Keratinocyte (primary cell): ENCODE data around the gene EHBP1.
A peak's percentile ranks its signal among the peaks of the same experiment; 100 is the strongest.

ENCODE experiments used
- EZH2 ChIP-seq: IDR thresholded peaks from one replicate; pipeline ENCODE4 v1.6.1; 2012; ENCODE audit warnings: inconsistent platforms, mild to moderate bottlenecking, low read length, moderate library complexity
- TF ChIP-seq, protein P1 (sequence below), 3 experiments: IDR thresholded peaks in 1 of 3; conservative IDR thresholded peaks in 1 of 3; optimal IDR thresholded peaks in 1 of 3; 2 replicates in 2 of 3; 3 replicates in 1 of 3; pipeline versions ENCODE3 to v1.5.1; 2011; ENCODE audit warnings: low read length in 3 of 3, mild to moderate bottlenecking in 3 of 3, moderate library complexity in 2 of 3, control low read depth in 1 of 3, inconsistent platforms in 1 of 3; ENCODE audit not compliant: insufficient read depth in 2 of 3; ENCODE audit errors: extremely low read depth in 1 of 3

DNA sequence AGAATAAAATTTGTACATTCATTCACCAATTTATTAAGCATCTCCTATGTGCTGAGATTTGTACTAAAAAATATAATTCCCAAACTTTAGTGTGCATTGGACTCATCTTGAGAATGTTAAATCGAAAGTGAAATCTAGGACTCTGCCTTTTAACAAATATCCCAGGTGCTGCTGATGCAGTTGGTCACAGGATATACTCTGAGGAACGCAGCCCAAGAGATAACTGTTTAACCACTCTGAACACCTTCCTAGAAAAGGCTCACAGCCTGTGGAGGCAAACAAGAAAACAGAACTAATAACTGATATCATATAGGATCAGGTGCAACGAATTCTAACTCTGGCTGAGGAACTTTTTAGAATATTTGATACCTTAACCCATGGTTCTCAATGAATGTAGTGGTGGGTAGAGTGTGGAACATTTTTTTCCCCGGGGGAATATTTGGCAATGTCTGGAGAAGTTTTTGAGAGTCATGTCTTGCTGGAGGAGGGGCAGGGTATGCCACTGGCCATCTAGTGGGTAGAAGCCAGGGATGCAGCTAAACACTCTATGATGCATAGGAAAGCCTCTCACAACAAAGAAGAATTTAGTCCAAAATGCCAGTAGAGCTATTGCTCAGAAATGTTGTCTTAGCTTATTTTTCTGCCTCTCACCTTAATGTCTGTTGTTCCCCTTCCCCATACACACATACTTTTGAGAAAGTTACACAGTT is 96.5 kb downstream of the EHBP1 start:
- TF ChIP-seq, protein P1, sequence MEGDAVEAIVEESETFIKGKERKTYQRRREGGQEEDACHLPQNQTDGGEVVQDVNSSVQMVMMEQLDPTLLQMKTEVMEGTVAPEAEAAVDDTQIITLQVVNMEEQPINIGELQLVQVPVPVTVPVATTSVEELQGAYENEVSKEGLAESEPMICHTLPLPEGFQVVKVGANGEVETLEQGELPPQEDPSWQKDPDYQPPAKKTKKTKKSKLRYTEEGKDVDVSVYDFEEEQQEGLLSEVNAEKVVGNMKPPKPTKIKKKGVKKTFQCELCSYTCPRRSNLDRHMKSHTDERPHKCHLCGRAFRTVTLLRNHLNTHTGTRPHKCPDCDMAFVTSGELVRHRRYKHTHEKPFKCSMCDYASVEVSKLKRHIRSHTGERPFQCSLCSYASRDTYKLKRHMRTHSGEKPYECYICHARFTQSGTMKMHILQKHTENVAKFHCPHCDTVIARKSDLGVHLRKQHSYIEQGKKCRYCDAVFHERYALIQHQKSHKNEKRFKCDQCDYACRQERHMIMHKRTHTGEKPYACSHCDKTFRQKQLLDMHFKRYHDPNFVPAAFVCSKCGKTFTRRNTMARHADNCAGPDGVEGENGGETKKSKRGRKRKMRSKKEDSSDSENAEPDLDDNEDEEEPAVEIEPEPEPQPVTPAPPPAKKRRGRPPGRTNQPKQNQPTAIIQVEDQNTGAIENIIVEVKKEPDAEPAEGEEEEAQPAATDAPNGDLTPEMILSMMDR (optimal IDR thresholded peaks at IDR 0.05 in 1 of 3, IDR thresholded peaks at IDR 0.05 in 1 of 3, conservative IDR thresholded peaks at IDR 0.05 in 1 of 3; ENCODE audit: extremely low read depth in 1 of 3, insufficient read depth in 2 of 3, low read length in 3 of 3), result peak; percentile 19 to 44 (median 25)
- no peak for TF ChIP-seq EZH2
